ENCODE data around the gene ZNF367. TPM values are rescaled to one million over a fixed set of nuclear protein-coding genes. Genes with fewer than 3 reads are reported as not detected.

The ZNF367 gene
- total RNA-seq (2014; rRNA removed; shearing (Covaris generic)): 26.6 and 28.6 TPM in 2 replicates

GRCh38 chr9:96418083-96418919 is at the start of gene ZNF367:
TSS of gene ZNF367 (minus strand) at chr9:96418370. CDS start at chr9:96418032, 338 bp downstream.

DNA sequence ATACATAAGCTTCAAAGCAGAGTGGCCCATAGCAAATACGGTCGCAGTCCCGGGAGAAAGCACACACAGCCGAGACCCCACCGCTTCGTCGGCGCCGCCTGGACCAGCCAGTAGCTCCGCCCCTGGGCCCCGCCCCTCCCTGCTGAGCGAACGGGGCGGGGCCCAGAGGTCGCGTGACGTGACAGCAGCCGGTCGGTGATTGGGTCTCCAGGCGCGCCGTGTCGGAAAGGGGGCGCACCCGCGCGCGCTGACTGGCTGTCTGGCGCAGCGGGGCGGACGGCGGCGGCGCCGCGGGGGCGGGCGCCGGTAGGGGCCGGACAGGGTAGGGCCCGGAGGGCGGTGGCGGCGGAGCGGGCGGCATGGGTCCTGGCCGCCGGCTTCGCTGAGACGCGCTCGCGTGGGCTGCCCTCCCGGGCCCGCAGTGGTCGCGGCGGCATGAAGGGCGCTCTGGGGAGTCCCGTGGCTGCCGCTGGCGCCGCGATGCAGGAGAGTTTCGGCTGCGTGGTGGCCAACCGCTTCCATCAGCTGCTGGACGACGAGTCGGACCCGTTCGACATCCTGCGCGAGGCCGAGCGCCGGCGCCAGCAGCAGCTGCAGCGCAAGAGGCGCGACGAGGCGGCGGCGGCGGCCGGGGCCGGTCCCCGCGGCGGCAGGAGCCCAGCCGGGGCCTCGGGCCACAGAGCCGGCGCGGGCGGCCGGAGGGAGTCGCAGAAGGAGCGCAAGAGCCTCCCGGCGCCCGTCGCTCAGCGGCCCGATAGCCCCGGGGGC is 31.9 kb upstream of the ZNF367 start, which contains the start of gene HABP4:
Gene HABP4 (plus strand): TSS at position 325 of the 768 bp plus-strand sequence. CDS start 111 bp downstream, at position 436.

DNA sequence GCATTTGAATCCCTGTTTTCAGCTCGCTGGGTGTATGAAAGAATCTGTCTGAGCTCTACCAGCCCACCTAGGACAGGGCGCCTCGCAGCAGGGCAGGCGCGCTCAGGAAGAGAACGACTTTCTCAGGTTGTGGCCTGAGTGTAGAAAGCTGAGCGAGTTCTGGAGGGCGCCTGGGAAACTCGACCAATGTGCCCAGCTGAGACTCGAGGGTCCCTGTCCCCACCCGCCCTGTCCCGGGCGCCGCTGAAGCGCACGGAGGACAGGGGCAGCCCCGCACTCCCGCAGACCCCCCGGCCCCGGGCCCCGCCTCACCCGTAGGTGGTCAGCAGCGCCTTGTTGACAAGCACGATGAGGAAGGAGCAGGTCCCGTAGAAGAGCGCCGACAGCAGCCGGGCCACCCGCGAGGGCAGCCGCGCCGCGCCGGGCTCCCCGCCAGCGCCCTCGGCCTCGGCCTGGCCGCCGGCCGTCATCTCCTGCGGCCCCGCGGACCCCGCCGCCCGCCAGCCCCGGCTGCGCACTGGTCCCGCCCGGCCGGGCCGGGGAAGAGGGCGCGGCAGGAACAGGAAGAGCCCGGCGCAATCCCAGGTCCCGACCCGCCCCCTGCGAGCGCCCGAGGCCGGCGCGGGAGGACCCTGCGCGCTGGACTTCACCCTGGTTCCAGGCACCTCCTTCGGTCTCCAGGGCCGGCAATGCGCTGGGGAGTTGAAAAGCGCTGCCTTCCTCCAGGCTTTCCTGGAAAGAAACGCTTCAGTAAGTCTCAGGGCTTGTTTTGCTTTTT is 34.8 kb downstream of the ZNF367 start, which contains the start of gene SLC35D2:
Gene SLC35D2 (minus strand): TSS at position 547 of the 778 bp plus-strand sequence. CDS start 77 bp downstream, at position 470.

Other genes with a start within 250 kb of the ZNF367 start
- 1.0 and 1.2 TPM in 2 replicates for gene HSD17B3, start 116.2 kb downstream of the ZNF367 start, total RNA-seq (2014; rRNA removed; shearing (Covaris generic))
- gene SLC35D2, start 34.7 kb downstream of the ZNF367 start, total RNA-seq (2014; rRNA removed; shearing (Covaris generic)): 17.5 and 22.8 TPM in 2 replicates
- gene HABP4, start 31.8 kb upstream of the ZNF367 start, total RNA-seq (2014; rRNA removed; shearing (Covaris generic)): 7.7 and 8.8 TPM in 2 replicates
- 8.8 and 8.9 TPM in 2 replicates for gene CDC14B, start 201.5 kb upstream of the ZNF367 start, total RNA-seq (2014; rRNA removed; shearing (Covaris generic))
- gene PRXL2C, start 236.9 kb upstream of the ZNF367 start, total RNA-seq (2014; rRNA removed; shearing (Covaris generic)): 5.8 and 6.3 TPM in 2 replicates

All from A375 (cell line).